Measurements from ENCODE around the gene CSK.

Gene CSK

GRCh38 chr15:74829486-74829885, 47.6 kb downstream of the CSK start:
- no peak for DNase-seq

- DNase-seq: no peak
Measured at GRCh38 chr15:74829991-74830390, 48.1 kb downstream of the CSK start.

GRCh38 chr15:74830868-74831267, 49.0 kb downstream of the CSK start:
- DNase-seq: peak; percentile 70

- DNase-seq: no peak
Measured at GRCh38 chr15:74831813-74832495, 50.1 kb downstream of the CSK start.

GRCh38 chr15:74832826-74833225, 50.9 kb downstream of the CSK start:
- peak; percentile 11 for DNase-seq

GRCh38 chr15:74833376-74834107, 51.7 kb downstream of the CSK start:
- DNase-seq: no peak

GRCh38 chr15:74835312-74835823, 53.5 kb downstream of the CSK start:
- DNase-seq: peak; percentile 68

- no peak for DNase-seq
Measured at GRCh38 chr15:74836846-74837245, 55.0 kb downstream of the CSK start.

GRCh38 chr15:74837482-74838136, 55.7 kb downstream of the CSK start:
- no peak for DNase-seq

GRCh38 chr15:74838137-74838516, 56.2 kb downstream of the CSK start:
- DNase-seq: no peak

- DNase-seq: no peak
Measured at GRCh38 chr15:74838746-74839525, 57.1 kb downstream of the CSK start.

- no peak for DNase-seq
Measured at GRCh38 chr15:74839526-74840395, 57.9 kb downstream of the CSK start.

GRCh38 chr15:74840851-74841775, 59.2 kb downstream of the CSK start:
- no peak for DNase-seq

- no peak for DNase-seq
Measured at GRCh38 chr15:74841891-74842373, 60.1 kb downstream of the CSK start.

GRCh38 chr15:74842581-74843444, 60.9 kb downstream of the CSK start, which contains the start of gene ULK3:
Gene ULK3 (minus strand): TSS chr15:74843156. CDS start chr15:74843105, 51 bp downstream.
- peak; percentile 46 for DNase-seq

GRCh38 chr15:74843445-74843828, 61.6 kb downstream of the CSK start:
- DNase-seq: no peak

GRCh38 chr15:74843891-74844299, 62.0 kb downstream of the CSK start:
- no peak for DNase-seq

- no peak for DNase-seq
Measured at GRCh38 chr15:74844319-74845207, 62.7 kb downstream of the CSK start.

- no peak for DNase-seq
Measured at GRCh38 chr15:74845208-74845568, 63.3 kb downstream of the CSK start.

All from NCI-H1694 treated with DMSO at 0.1 percent for 48 hours (cell line).